HuH-7 (cell line): Measurements from ENCODE around the gene ABHD16A.

ENCODE experiments used
- DNase-seq: peaks from one replicate; pipeline ENCODE4 v3.0.0; 2011; ENCODE audit warnings: low spot score

Gene ABHD16A

GRCh38 chr6:31662124-31662723 lies 40.9 kb downstream of the ABHD16A start:
- no peak for DNase-seq

GRCh38 chr6:31661262-31662123 lies 41.6 kb downstream of the ABHD16A start:
- no peak for DNase-seq

- DNase-seq, result peak; percentile 80
These were observed 42.5 kb downstream of the ABHD16A start, which contains the start of gene C6orf47 for GRCh38 chr6:31660381-31661261. Gene C6orf47, minus strand, starts transcription at chr6:31660778. Its CDS starts 831 bp downstream, at chr6:31659947.

- no peak for DNase-seq
These were observed 43.3 kb downstream of the ABHD16A start for GRCh38 chr6:31659649-31660380.

GRCh38 chr6:31658983-31659648 lies 44.0 kb downstream of the ABHD16A start:
- DNase-seq, result no peak

GRCh38 chr6:31658158-31658688 lies 44.9 kb downstream of the ABHD16A start:
- no peak for DNase-seq

GRCh38 chr6:31657406-31658157 lies 45.5 kb downstream of the ABHD16A start:
- no peak for DNase-seq

GRCh38 chr6:31655349-31656237 lies 47.5 kb downstream of the ABHD16A start, which contains the start of gene APOM:
Gene APOM, plus strand, starts transcription at chr6:31655894. Its CDS starts 73 bp downstream, at chr6:31655967.
- DNase-seq, result peak; percentile 72

GRCh38 chr6:31654574-31655348 lies 48.4 kb downstream of the ABHD16A start:
- no peak for DNase-seq

- DNase-seq, result peak; percentile 89
These were observed 50.0 kb downstream of the ABHD16A start for GRCh38 chr6:31652925-31653724.

- peak; percentile 74 for DNase-seq
These were observed 51.4 kb downstream of the ABHD16A start for GRCh38 chr6:31651602-31652191.

GRCh38 chr6:31645325-31645724 lies 57.8 kb downstream of the ABHD16A start:
- no peak for DNase-seq

- DNase-seq, result no peak
These were observed 59.2 kb downstream of the ABHD16A start for GRCh38 chr6:31643818-31644454.

GRCh38 chr6:31642798-31643570 lies 60.1 kb downstream of the ABHD16A start:
- no peak for DNase-seq

- no peak for DNase-seq
These were observed 61.8 kb downstream of the ABHD16A start for GRCh38 chr6:31641370-31641769.

GRCh38 chr6:31640612-31641011 lies 62.5 kb downstream of the ABHD16A start:
- no peak for DNase-seq
